Endothelial cell of umbilical vein (primary cell): Measurements from ENCODE around the gene CST3.

Experiments used
- GATA2 ChIP-seq: IDR thresholded peaks from 2 replicates; pipeline ENCODE4 v1.7.0; 2011; ENCODE audit warnings: low read depth, mild to moderate bottlenecking, moderate library complexity, mixed read lengths, low read length; ENCODE audit not compliant: insufficient read length, insufficient read depth
- TF ChIP-seq, protein P1 (sequence below), 2 donors: IDR thresholded peaks; 1 replicate in 1 of 2; 2 replicates in 1 of 2; pipeline ENCODE4 v1.5.1; 2011; ENCODE audit warnings: low read length in 2 of 2, mild to moderate bottlenecking in 2 of 2, moderate library complexity in 2 of 2, control low read depth in 1 of 2, inconsistent platforms in 1 of 2, low read depth in 1 of 2; ENCODE audit not compliant: insufficient read depth in 1 of 2; ENCODE audit errors: extremely low read depth in 1 of 2

DNA sequence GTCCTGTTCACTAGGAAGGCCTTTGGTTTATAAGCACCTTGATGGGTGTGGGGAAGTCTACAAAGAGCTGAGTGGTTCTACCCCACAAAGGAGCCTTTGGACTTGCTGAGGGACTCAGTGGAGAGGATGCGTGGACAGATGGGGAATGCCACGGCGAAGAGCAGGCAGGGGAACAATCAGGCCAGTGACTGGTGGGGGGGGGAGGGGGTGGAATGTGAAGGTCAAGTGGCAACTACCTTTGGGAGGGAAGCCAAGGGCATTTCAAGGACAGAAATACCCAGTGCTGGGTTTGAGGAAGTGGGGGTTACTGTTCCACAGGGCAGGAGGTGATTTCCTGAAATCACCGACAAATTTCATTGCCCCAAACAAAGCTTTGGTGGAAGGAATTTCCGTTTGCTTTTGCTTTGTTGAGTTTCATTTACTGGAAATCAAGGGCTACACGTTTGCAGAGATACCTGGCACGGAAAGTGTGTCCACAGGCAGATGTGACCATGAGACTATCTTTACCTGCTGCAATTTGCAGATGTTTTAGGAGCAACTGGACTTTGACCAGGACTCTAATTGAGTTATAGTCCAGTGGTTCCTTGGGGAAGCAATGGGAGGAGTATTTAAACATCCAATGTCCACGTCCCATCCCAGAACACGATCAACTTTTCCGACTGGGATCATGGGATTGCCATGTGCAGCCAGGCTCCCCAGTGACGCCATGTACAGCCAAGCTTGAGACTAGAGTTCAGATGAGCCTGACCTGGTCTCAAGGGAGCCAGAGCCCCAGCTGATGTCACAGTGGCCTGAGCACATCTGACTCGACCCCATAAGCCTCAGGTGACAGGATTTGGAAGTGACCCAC lies 8.0 kb downstream of the CST3 start:
- no peak for TF ChIP-seq GATA2
- TF ChIP-seq, protein P1, sequence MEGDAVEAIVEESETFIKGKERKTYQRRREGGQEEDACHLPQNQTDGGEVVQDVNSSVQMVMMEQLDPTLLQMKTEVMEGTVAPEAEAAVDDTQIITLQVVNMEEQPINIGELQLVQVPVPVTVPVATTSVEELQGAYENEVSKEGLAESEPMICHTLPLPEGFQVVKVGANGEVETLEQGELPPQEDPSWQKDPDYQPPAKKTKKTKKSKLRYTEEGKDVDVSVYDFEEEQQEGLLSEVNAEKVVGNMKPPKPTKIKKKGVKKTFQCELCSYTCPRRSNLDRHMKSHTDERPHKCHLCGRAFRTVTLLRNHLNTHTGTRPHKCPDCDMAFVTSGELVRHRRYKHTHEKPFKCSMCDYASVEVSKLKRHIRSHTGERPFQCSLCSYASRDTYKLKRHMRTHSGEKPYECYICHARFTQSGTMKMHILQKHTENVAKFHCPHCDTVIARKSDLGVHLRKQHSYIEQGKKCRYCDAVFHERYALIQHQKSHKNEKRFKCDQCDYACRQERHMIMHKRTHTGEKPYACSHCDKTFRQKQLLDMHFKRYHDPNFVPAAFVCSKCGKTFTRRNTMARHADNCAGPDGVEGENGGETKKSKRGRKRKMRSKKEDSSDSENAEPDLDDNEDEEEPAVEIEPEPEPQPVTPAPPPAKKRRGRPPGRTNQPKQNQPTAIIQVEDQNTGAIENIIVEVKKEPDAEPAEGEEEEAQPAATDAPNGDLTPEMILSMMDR (IDR thresholded peaks at IDR 0.05; ENCODE audit: extremely low read depth in 1 of 2, insufficient read depth in 1 of 2, low read depth in 1 of 2, low read length in 2 of 2): no peak
